ENCODE measurements around the gene ADAMTS17. TPM values are rescaled to one million over a fixed set of nuclear protein-coding genes. Genes with fewer than 3 reads are reported as not detected.

ADAMTS17 gene
- polyA plus RNA-seq, 2 of the 4 experiments (the other 2 are of a cell fraction), result 0.05 TPM; not detected in 1

GRCh38 chr15:99961011-99961441 is 380.7 kb downstream of the ADAMTS17 start:
- Histone ChIP-seq H3K4me1 (no peaks in the 10 kb centered on the region), H3K9me3 (0 out of 3 replicates have a peak, but pooled peaks cover 3% of the 10 kb centered on the region), H3K27ac (no peak overlapping the region), H3K4me3 (no peak overlapping the region), H3K4me2 (no peak overlapping the region)
- WGBS (ENCODE audit: missing lambda C conversion rate), result 4% methylated on average over 12 of the region's 12 CpGs
- TF ChIP-seq, protein P1, sequence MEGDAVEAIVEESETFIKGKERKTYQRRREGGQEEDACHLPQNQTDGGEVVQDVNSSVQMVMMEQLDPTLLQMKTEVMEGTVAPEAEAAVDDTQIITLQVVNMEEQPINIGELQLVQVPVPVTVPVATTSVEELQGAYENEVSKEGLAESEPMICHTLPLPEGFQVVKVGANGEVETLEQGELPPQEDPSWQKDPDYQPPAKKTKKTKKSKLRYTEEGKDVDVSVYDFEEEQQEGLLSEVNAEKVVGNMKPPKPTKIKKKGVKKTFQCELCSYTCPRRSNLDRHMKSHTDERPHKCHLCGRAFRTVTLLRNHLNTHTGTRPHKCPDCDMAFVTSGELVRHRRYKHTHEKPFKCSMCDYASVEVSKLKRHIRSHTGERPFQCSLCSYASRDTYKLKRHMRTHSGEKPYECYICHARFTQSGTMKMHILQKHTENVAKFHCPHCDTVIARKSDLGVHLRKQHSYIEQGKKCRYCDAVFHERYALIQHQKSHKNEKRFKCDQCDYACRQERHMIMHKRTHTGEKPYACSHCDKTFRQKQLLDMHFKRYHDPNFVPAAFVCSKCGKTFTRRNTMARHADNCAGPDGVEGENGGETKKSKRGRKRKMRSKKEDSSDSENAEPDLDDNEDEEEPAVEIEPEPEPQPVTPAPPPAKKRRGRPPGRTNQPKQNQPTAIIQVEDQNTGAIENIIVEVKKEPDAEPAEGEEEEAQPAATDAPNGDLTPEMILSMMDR (IDR thresholded peaks at IDR 0.05), result peak; percentile 9; the same call in 1 of the 3 replicates
- no peak for TF ChIP-seq CHD4 (IDR thresholded peaks at IDR 0.05; ENCODE audit: borderline replicate concordance)
- TF ChIP-seq HEYL (CRISPR knock-in tag; IDR thresholded peaks at IDR 0.05), result no peak
- ATAC-seq (peak in 1 of 2 experiments; percentile 66; a peak in 3 of 6 replicates), DNase-seq (ENCODE audit: low read depth in 1 of 2, low spot score in 1 of 2) (peak in 1 of 2 experiments; percentile 34), FAIRE-seq (no peak)
- CTCF ChIA-PET, result interaction anchor here (0.8 to 1.7 kb wide), 4 partner anchors 8 to 381 kb away, joined by 3 to 4 read pairs (median 4); no protein-coding TSS in a partner anchor
- POLR2A ChIA-PET, result no interaction called here

GRCh38 chr15:99959326-99959725 is 382.4 kb downstream of the ADAMTS17 start:
- CTCF ChIA-PET, result no interaction called here
- TF ChIP-seq FOSB (CRISPR knock-in tag; IDR thresholded peaks at IDR 0.05), result no peak
- TF ChIP-seq, protein P2, sequence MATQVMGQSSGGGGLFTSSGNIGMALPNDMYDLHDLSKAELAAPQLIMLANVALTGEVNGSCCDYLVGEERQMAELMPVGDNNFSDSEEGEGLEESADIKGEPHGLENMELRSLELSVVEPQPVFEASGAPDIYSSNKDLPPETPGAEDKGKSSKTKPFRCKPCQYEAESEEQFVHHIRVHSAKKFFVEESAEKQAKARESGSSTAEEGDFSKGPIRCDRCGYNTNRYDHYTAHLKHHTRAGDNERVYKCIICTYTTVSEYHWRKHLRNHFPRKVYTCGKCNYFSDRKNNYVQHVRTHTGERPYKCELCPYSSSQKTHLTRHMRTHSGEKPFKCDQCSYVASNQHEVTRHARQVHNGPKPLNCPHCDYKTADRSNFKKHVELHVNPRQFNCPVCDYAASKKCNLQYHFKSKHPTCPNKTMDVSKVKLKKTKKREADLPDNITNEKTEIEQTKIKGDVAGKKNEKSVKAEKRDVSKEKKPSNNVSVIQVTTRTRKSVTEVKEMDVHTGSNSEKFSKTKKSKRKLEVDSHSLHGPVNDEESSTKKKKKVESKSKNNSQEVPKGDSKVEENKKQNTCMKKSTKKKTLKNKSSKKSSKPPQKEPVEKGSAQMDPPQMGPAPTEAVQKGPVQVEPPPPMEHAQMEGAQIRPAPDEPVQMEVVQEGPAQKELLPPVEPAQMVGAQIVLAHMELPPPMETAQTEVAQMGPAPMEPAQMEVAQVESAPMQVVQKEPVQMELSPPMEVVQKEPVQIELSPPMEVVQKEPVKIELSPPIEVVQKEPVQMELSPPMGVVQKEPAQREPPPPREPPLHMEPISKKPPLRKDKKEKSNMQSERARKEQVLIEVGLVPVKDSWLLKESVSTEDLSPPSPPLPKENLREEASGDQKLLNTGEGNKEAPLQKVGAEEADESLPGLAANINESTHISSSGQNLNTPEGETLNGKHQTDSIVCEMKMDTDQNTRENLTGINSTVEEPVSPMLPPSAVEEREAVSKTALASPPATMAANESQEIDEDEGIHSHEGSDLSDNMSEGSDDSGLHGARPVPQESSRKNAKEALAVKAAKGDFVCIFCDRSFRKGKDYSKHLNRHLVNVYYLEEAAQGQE (IDR thresholded peaks at IDR 0.05), result no peak
- TF ChIP-seq NPAS2 (CRISPR knock-in tag; IDR thresholded peaks at IDR 0.05; ENCODE audit: borderline replicate concordance), result no peak
- no peak for TF ChIP-seq HOXB13 (CRISPR knock-in tag; IDR thresholded peaks at IDR 0.05; ENCODE audit: low read depth)
- TF ChIP-seq EHF (CRISPR knock-in tag; IDR thresholded peaks at IDR 0.05), result no peak
- no peak for TF ChIP-seq USF2 (IDR thresholded peaks at IDR 0.05)
- no peak for TF ChIP-seq RAD21 (conservative IDR thresholded peaks at IDR 0.05 in 1 of 2, IDR thresholded peaks at IDR 0.05 in 1 of 2)
- no peak for TF ChIP-seq HOXB5 (CRISPR knock-in tag; IDR thresholded peaks at IDR 0.05)
- TF ChIP-seq EP300 (IDR thresholded peaks at IDR 0.05), result no peak
- no peak for TF ChIP-seq E2F6 (IDR thresholded peaks at IDR 0.05; ENCODE audit: borderline replicate concordance, low read depth)
- no peak for TF ChIP-seq HES2 (IDR thresholded peaks at IDR 0.05)
- TF ChIP-seq MYC (IDR thresholded peaks at IDR 0.05; ENCODE audit: borderline replicate concordance, low read length), result no peak
- no peak for TF ChIP-seq CHD2 (IDR thresholded peaks at IDR 0.05; ENCODE audit: low read length, partially characterized antibody)
- no peak for TF ChIP-seq ZNF302 (CRISPR knock-in tag; IDR thresholded peaks at IDR 0.05)
- no peak for TF ChIP-seq BCL3 (IDR thresholded peaks at IDR 0.05)
- TF ChIP-seq BHLHE40 (IDR thresholded peaks at IDR 0.05; ENCODE audit: low read depth, low read length), result no peak
- no peak for TF ChIP-seq CBX8 (IDR thresholded peaks at IDR 0.05)
- no peak for TF ChIP-seq SREBF2 (IDR thresholded peaks at IDR 0.05)
- no peak for TF ChIP-seq PHF8 (IDR thresholded peaks at IDR 0.05; ENCODE audit: borderline replicate concordance, low read depth)
- H3K4me2 ChIP-seq, result no peak overlapping the region
- no peaks in the 10 kb centered on the region for H3K4me1 ChIP-seq
- DNase-seq (ENCODE audit: low read depth in 1 of 2, low spot score in 1 of 2), result no peak
- H3K4me3 ChIP-seq, result no peak overlapping the region
- no peak for ATAC-seq
- POLR2A ChIA-PET, result no interaction called here
- WGBS (ENCODE audit: missing lambda C conversion rate), result 5% methylated on average over 6 of the region's 6 CpGs
- no peak for FAIRE-seq
- H3K9me3 ChIP-seq, result 0 out of 3 replicates have a peak, but pooled peaks cover 3% of the 10 kb centered on the region
- H3K27ac ChIP-seq, result no peak overlapping the region

Measured in A549 (cell line).